ENCODE results near the gene SGSM2. TPM values are rescaled to one million over a fixed set of nuclear protein-coding genes. Genes with fewer than 3 reads are reported as not detected.
A peak's percentile ranks its signal among the peaks of the same experiment; 100 is the strongest.

Gene SGSM2
- total and polyA plus RNA-seq, 2 of the 13 experiments (the other 11 are each of a cell fraction or from before 2014, with no cell fraction given) = 30.4 to 51.3 TPM

- TF ChIP-seq THAP8 (CRISPR knock-in tag; IDR thresholded peaks at IDR 0.05; ENCODE audit: borderline replicate concordance) (no peak), NFKBIZ (CRISPR knock-in tag; IDR thresholded peaks at IDR 0.05) (no peak), XRCC5 (optimal IDR thresholded peaks at IDR 0.05; ENCODE audit: low read length) (peak; percentile 45), THAP7 (CRISPR knock-in tag; IDR thresholded peaks at IDR 0.05) (peak; percentile 59; the same call in 1 of the 2 replicates), AKNA (CRISPR knock-in tag; IDR thresholded peaks at IDR 0.05; ENCODE audit: borderline replicate concordance) (no peak), KDM5B (CRISPR knock-in tag; IDR thresholded peaks at IDR 0.05; ENCODE audit: borderline replicate concordance) (peak; percentile 91; the same call in 1 of the 2 replicates), ZNF720 (CRISPR knock-in tag; IDR thresholded peaks at IDR 0.05) (no peak), ZNF570 (CRISPR knock-in tag; IDR thresholded peaks at IDR 0.05; ENCODE audit: borderline replicate concordance) (no peak), ISX (CRISPR knock-in tag; conservative IDR thresholded peaks at IDR 0.05) (no peak), PAXIP1 (CRISPR knock-in tag; conservative IDR thresholded peaks at IDR 0.05) (no peak), TP53 (CRISPR knock-in tag; conservative IDR thresholded peaks at IDR 0.05) (0 out of 2 replicates have a peak, but pooled peaks have one; percentile 24), MLLT10 (CRISPR knock-in tag; IDR thresholded peaks at IDR 0.05) (no peak), ZNF253 (CRISPR knock-in tag; IDR thresholded peaks at IDR 0.05; ENCODE audit: borderline replicate concordance) (no peak), SMAD3 (CRISPR knock-in tag; IDR thresholded peaks at IDR 0.05) (no peak; the same call in 1 of the 2 replicates)
Observed at GRCh38 chr17:2336215-2336851, 968 bp upstream of the SGSM2 start, which contains the start of gene TSR1 (continued).

All from HepG2 (cell line).